Activated CD4-positive, alpha-beta T cell treated with anti-CD3 and anti-CD28 coated beads for 24 hours (primary cell): ENCODE results near the gene TMEM207.

Experiments used
- DNase-seq, 2 donors: peaks; one replicate each; pipeline ENCODE4 v3.0.0-alpha.2; 2020; ENCODE audit warnings: low read depth in 2 of 2

TMEM207 gene

DNA sequence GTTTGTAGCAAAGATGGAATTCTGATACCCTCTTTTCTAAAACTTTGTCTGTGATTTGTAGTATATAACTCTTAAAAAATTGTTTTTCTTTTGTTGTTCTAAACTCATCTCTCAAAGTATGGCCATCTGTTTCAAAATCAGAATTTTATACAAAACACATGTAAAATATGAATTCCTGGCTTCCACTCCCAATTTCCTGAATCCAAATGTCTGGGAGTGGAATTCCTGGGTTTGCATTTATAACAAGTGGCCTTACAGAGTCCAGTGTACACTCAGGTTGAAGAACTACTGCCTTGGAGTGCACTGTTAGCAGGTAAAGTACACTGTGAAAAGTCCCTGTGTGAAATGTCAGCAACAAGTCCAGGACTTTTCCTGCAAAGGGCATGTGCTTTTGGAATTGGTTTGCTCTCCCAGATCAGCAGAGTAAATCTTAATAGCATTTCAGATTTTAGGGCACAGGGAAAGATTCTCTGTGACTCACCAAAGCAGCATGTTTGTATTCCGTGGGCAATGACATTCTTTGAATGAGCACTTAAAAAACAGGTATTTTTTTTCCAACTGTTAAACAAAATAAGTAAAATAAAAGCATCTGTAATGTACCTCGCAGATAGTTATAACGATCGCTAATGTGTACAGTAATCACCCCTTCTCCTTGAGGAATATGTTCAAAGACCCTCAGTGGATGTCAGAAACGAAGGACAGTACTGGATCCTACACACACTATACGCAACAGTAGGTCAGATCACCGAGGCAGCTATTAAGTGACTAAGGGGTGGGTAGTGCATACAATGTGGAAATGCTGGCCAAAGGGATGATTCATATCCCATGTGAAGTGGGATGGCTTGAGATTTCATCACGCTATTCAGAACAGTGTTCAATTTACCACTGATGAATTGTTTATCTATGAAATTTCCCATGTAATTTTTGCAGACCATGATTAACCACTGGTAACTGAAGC, 63.7 kb downstream of the TMEM207 start:
- DNase-seq: no peak

DNA sequence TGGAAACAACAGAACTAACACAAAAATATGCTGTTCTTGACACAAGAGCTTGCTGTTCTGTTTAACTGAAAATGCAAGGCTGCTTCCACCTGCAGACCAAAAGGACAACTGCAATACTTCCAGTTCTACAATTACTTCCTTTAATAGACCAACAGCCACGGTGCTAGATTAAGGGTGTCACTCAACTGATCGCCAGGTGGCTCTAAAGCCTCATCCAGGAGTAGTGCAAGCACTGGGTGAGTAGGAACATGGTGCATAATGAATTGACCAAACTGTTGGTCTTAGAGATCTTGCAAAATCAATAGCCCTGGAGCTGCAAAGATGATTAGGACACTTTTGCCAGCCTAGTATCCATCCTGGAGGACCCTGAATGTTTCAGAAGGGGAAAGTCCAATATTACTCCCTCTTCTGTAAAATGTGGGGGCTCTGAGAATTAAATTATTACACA, 65.4 kb downstream of the TMEM207 start:
- no peak for DNase-seq

DNA sequence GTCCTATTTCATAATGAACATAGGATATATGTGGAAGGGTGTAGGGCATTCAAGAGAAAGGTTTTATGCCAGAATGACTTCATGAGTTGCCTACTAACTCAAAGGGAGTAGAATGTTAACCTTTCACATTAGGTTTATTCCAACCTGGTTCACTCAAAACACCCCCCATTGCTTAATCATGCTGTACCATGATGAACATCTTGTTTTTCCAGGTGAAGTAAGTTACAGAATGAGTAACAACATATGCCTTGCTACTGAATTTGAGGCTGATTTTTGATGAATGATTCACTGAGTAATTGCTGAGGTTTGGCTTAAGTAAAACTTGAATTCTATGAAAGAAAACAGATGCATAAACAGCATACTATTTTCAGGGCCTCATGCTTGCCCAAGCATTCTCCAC, 67.6 kb downstream of the TMEM207 start:
- no peak for DNase-seq

DNA sequence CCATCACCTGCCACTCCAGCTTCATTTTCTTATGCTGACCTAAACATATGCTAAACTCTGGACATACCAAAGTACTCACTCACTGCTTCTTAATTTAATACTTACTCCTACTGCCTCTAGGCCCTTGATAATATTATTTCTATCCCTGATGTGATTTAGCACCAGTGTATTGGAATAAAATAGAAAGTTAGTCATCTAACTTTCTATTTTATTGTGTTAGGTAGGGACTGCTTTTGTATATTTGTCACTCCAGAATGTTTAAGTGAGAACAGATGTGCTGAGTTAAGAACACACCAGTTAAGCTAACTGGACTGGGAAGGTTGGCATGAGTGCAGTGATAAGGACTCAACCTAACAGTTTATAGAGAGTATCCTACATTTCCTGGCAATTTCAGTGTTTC, 68.3 kb downstream of the TMEM207 start:
- no peak for DNase-seq

DNA sequence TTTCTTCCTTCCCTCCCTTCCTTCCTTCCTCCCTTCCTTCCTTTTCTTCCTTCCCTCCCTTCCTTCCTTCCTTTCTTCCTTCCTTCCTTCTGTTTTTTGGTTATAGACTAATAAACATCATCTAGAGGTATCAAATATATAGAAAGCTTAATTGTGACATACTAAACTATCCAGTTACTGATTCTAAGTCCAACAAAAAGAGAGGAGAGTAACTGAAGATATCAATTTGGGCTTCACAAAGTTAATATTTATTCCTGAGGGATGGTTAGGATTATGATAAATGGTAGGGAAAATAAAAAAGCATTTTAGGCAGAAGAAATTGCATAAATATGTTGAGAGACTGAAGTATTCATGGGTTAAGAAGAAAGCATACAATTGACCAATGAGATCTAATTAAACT, 69.5 kb downstream of the TMEM207 start:
- no peak for DNase-seq
